NCI-H2196 (cell line): ENCODE data around the gene SUSD6.

Source experiments
- DNase-seq: peaks from one replicate; lab custom pipeline; 2025; ENCODE audit not compliant: unreplicated experiment; lab: John Stamatoyannopoulos, UW

SUSD6 gene

GRCh38 chr14:69671365-69672030, 60.1 kb downstream of the SUSD6 start:
- DNase-seq = no peak

DNA sequence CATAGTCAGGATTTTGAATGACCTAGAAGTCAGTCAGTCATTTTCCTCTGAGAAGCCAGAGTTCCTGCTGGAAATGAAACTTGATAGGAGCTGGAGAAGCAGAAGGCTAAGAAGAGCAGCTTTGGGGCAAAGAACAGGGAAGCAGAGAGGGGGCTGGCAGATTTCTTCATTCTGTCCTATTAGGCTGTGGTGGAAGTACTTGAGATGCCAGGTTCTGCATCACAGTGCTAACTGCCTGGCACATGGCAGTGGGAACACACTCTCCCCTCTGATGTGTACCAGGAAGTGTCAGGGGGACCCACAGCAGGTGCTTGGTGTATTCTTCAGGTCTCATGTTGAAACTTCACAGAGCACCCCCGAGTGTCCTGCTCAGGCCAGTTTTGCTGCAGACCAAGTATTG, 61.0 kb downstream of the SUSD6 start:
- no peak for DNase-seq

GRCh38 chr14:69673104-69673503, 61.7 kb downstream of the SUSD6 start:
- DNase-seq = no peak

DNA sequence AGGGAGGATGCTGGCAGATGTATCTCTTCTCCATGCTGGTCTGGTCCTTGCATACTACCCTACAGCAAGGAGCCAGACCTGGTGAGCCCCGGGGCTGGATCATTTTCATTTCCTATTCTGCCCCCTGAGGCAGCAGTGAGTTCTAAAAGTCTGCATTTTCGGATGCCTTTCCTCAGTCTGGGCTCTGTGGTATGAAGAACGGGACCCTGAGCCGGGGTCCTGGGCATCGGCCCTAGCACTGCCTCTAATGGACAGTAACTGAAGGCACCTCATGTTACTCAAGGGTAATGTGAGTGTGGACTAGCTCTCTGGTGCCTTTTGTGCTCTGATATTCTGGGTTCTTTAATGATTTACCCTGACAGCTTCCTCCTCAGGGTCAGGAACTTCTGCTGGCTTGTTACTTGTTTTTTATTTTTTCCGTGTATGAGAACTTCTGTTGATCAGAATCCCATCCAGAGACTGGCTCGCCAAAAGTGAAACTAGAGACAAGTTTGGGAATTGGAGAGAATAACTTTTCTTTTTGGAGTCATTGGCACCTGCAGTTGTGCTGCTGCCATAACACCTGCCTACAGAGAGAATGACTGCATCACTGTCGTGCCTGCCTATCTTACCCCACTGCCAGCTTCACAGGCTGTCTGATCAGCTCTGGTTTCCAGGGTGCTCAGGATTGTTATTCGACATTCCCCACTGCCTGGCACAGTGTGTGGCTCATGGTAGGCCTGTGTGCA, 62.3 kb downstream of the SUSD6 start:
- DNase-seq = no peak

DNA sequence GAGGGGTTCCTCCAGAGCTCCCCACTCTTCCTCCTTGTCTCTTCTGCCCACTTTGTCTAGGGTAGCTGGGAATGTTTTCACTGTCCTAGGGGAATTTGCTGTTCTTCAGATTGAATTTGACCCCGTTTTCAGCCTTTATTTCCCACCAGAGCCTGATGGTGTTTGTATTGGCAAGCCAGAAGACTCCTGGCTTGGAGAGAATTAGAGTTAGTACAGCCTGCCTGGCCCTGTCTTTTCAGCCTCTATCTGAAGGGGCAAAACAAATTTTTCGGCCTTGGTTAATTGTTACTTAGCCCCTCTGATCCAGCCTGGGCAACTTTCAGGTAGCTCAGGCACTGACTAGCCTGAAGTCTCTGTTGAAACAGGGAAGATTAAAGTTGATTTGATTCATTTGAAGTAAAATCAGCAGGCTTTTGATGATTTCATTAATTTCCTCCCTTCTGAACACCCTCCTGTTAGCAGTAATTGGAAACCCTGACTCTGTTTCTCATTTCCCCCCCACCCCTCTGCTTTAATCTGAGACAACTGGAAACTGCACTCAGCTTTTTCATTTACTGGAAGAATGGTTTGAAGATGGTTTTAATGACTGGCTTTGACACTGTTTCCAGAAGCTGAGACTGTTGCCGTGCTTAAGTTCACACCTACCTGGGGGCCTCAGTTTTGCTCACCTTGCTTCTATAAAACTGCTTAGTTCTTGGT, 63.3 kb downstream of the SUSD6 start:
- no peak for DNase-seq

- DNase-seq = no peak
Observed at GRCh38 chr14:69675245-69675583, 63.8 kb downstream of the SUSD6 start.

GRCh38 chr14:69675877-69676416, 64.6 kb downstream of the SUSD6 start:
- DNase-seq = no peak

DNA sequence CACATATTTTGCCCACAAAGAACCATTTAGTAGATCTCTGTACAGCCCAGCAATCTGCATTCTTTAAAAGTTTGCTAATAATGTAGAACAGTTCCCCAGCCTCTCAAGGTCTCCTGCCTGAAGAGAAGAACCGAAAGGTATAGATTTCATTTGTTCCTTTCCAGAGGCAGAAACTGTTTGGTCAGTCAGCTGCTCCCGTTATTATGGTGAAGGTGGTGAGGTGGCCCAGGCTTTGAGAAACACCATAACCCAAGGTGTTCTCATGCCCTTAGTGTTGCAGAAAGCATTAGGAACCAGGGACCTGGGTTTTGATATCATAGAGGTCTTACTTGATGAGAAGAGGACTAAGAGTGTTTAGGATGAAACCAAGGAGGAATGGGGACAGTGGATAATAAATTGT, 65.3 kb downstream of the SUSD6 start:
- DNase-seq = no peak

GRCh38 chr14:69680297-69680696, 68.9 kb downstream of the SUSD6 start:
- no peak for DNase-seq

DNA sequence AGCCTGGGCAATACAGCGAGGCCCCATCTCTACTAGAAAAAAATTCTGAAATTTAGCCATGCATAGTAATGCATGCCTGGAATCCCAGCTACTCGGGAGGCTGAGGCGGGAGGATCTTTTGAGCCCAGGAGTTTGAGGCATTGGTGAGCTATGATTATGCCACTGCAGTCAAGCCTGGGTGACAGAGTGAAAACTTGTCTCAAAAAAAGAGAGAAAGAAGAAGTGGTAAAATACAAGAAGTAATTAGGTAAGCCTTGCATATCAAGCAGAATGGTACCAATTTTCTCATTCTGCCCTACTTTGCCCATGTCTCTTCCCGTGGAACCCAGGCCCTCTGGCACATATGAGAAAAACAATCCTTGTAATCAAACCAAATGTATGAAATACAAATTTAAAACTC, 70.7 kb downstream of the SUSD6 start:
- DNase-seq = no peak

GRCh38 chr14:69682621-69683263, 71.3 kb downstream of the SUSD6 start:
- no peak for DNase-seq

DNA sequence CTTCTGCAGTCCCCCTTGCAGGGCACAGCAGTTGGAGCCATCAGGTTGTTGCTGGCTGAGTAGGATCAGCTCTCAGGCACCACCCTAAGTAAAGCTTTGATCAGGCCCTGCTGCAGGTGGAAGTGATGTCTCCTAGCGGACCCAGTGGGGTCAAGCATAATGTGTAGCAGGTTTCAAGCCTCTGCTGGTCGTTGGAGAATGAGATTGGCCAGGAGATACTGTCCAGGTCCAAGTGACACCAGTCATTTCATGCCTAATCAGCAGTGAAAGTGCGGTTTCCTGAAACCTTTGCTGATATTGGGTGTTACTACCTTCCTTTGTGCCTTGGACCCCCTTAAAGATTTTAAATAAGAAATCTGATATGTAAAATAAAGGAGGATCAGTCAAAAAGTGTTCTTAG, 72.6 kb downstream of the SUSD6 start:
- DNase-seq = no peak

- DNase-seq = no peak
Observed at GRCh38 chr14:69684461-69685217, 73.2 kb downstream of the SUSD6 start.

GRCh38 chr14:69685218-69685616, 73.8 kb downstream of the SUSD6 start:
- DNase-seq = peak; percentile 39

GRCh38 chr14:69685716-69686115, 74.3 kb downstream of the SUSD6 start:
- DNase-seq = peak; percentile 90

- DNase-seq = no peak
Observed at GRCh38 chr14:69687606-69688298, 76.4 kb downstream of the SUSD6 start.

- peak; percentile 16 for DNase-seq
Observed at GRCh38 chr14:69688299-69688649, 76.9 kb downstream of the SUSD6 start.

- no peak for DNase-seq
Observed at GRCh38 chr14:69690042-69690441, 78.6 kb downstream of the SUSD6 start.

DNA sequence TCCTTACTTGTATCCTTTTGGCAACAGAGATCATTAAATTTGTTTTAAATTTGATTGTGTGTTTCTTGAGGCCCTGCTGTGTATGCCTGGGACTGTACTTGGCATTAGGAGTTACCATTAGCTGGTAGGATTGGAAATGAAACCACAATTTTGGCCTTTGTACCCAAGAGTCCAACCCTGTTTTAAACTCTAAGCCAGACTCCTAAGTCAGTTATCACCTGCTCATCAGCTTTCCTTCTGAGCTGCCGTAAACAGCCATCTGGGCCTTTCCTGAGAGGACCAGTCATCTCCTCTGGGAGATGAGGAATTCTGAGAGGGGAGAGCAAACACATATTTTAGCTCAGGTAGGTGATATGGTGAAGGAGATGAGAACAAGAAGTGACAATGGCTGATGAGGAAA, 81.2 kb downstream of the SUSD6 start:
- DNase-seq = no peak

GRCh38 chr14:69693145-69693544, 81.7 kb downstream of the SUSD6 start:
- peak; percentile 69 for DNase-seq
